Activated B cell treated with CpG ODN at 0.5 μM for 24 hours (primary cell): ENCODE results near the gene BTBD16. TPM values are rescaled to one million over a fixed set of nuclear protein-coding genes. Genes with fewer than 3 reads are reported as not detected.

ENCODE experiments used
- ATAC-seq: fragments of 200-7000 bp; cut with Tn5 transposase; one replicate; pipeline ENCODE4 v1.10.0; 2021; ENCODE audit warnings: low read depth, mild to moderate bottlenecking, moderate library complexity
- CTCF ChIA-PET: fragments of 350-600 bp; sonication (Branson Sonifier 250); formaldehyde crosslinking; loops from one replicate; lab custom pipeline; 2021; ENCODE audit warnings: antibody characterized with exemption; lab: Charles Lee
- POLR2A ChIA-PET: fragments of 350-600 bp; sonication (Branson Sonifier 250); formaldehyde crosslinking; loops from one replicate; lab custom pipeline; 2021; ENCODE audit warnings: antibody characterized with exemption; lab: Charles Lee
- DNase-seq: peaks from one replicate; pipeline ENCODE4 v3.0.0; 2022
- H3K27ac Mint-ChIP-seq: one replicate; pipeline ENCODE4 v1.8.0; 2020; ENCODE audit warnings: mixed read lengths
- H3K27me3 Mint-ChIP-seq: one replicate; pipeline ENCODE4 v1.8.0; 2021; ENCODE audit warnings: mixed read lengths
- H3K36me3 Mint-ChIP-seq: one replicate; pipeline ENCODE4 v1.8.0; 2021; ENCODE audit warnings: low read depth, mixed read lengths
- H3K4me1 Mint-ChIP-seq: one replicate; pipeline ENCODE4 v1.8.0; 2021; ENCODE audit warnings: mixed read lengths
- H3K4me3 Mint-ChIP-seq: one replicate; pipeline ENCODE4 v1.8.0; 2020; ENCODE audit warnings: mild to moderate bottlenecking, mixed read lengths
- H3K9me3 Mint-ChIP-seq: one replicate; pipeline ENCODE4 v1.8.0; 2020; ENCODE audit warnings: mixed read lengths
- CTCF ChIP-seq: fragments of 200-600 bp; IDR thresholded peaks from one replicate; pipeline ENCODE4 v1.8.0; 2022; ENCODE audit warnings: antibody characterized with exemption, mild to moderate bottlenecking
- intact Hi-C: fragments of 100-400 bp; cut with micrococcal nuclease; formaldehyde crosslinking; loops from one replicate; pipeline ENCODE4 v1.15.1; 2024
- total RNA-seq: library from RNA; stranded (reverse); gene quantifications from 2 replicates; pipeline ENCODE4 v1.2.3, GENCODE V29; 2022

The BTBD16 gene
- total RNA-seq, 1 donor from 2014 or later, result not detected

- no peaks in the 10 kb centered on the region for H3K4me1 Mint-ChIP-seq
- no peak for TF ChIP-seq CTCF
- ChIA-PET CTCF (interaction anchor here (1.2 kb wide), 1 partner anchor 16 kb away, joined by 4 read pairs; no protein-coding TSS in a partner anchor), POLR2A (no interaction called here)
- intact Hi-C loops, result no loop called here
- H3K27ac Mint-ChIP-seq, result no peak overlapping the region
- DNase-seq (no peak), ATAC-seq (no peak)
- no peaks in the 10 kb centered on the region for H3K36me3 Mint-ChIP-seq
- peaks cover 2% of the 10 kb centered on the region for H3K27me3 Mint-ChIP-seq
- no peak overlapping the region for H3K4me3 Mint-ChIP-seq
- H3K9me3 Mint-ChIP-seq, result no peaks in the 10 kb centered on the region
Measured at GRCh38 chr10:122251459-122252255, 19.4 kb upstream of the BTBD16 start.

DNA sequence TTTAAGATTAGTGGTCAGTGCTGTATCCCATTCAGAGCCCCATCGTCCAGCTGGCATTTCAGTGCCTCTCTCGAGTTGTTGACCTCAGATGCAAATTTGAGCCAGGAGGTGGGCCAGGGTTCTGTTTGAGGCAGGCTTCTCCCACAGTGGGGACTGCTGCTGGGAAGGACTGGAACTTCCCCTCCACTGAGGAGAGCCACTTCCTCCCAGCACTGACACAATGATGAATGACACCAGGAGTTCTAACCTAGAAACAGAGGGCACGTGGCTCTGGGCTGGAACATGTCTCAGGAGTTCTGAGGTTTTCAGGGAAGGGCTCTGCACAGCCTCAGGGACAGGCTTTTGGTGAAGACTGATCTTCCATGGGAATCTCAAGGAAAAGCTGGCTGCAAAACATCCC lies 18.3 kb upstream of the BTBD16 start:
- Mint-ChIP-seq H3K27me3 (peaks cover 2% of the 10 kb centered on the region), H3K4me3 (no peak overlapping the region), H3K27ac (no peak overlapping the region), H3K4me1 (no peaks in the 10 kb centered on the region), H3K9me3 (no peaks in the 10 kb centered on the region), H3K36me3 (no peaks in the 10 kb centered on the region)
- ATAC-seq (no peak), DNase-seq (no peak)
- POLR2A ChIA-PET, result no interaction called here
- CTCF ChIA-PET, result no interaction called here
- no peak for TF ChIP-seq CTCF
- intact Hi-C loops, result no loop called here

DNA sequence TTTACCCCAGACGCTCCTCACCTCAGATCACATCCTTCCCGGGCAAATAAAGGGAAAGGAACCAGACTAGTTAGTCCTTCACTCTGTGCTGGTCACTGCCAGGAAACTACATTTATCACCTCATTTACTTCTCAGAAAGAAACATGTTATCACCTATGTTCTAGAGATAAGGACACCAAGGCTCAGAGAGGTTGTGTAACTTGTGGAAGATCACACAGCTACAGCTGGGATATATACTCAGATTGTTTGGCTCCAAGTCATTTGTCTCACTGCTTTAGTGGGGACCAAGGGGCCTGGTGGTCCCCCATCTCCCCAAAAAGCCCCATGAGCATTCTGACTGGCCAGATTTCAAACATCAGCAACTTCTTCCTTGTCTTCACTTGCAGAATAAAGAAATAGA lies 17.5 kb upstream of the BTBD16 start:
- intact Hi-C loops, result no loop called here

GRCh38 chr10:122254831-122255230 lies 16.3 kb upstream of the BTBD16 start:
- ATAC-seq, result no peak
- TF ChIP-seq CTCF, result no peak
- Mint-ChIP-seq H3K9me3 (no peaks in the 10 kb centered on the region), H3K27ac (no peak overlapping the region), H3K4me1 (no peaks in the 10 kb centered on the region), H3K27me3 (peaks cover 5% of the 10 kb centered on the region), H3K4me3 (no peak overlapping the region), H3K36me3 (no peaks in the 10 kb centered on the region)
- DNase-seq, result no peak
- intact Hi-C loops, result no loop called here
- POLR2A ChIA-PET, result no interaction called here
- CTCF ChIA-PET, result no interaction called here

More for the DNA sequence above, 17.5 kb upstream of the BTBD16 start:
- Mint-ChIP-seq H3K36me3 (no peaks in the 10 kb centered on the region), H3K9me3 (no peaks in the 10 kb centered on the region), H3K27me3 (peaks cover 2% of the 10 kb centered on the region), H3K4me3 (no peak overlapping the region), H3K27ac (no peak overlapping the region), H3K4me1 (no peaks in the 10 kb centered on the region)
- no peak for DNase-seq
- no peak for TF ChIP-seq CTCF
- CTCF ChIA-PET, result no interaction called here
- POLR2A ChIA-PET, result no interaction called here
- no peak for ATAC-seq

- DNase-seq (no peak), ATAC-seq (no peak)
- H3K9me3 Mint-ChIP-seq, result no peaks in the 10 kb centered on the region
- no peak overlapping the region for H3K27ac Mint-ChIP-seq
- intact Hi-C loops, result no loop called here
- TF ChIP-seq CTCF, result no peak
- no peak overlapping the region for H3K4me3 Mint-ChIP-seq
- ChIA-PET CTCF (no interaction called here), POLR2A (no interaction called here)
- no peaks in the 10 kb centered on the region for H3K36me3 Mint-ChIP-seq
- peaks cover 10% of the 10 kb centered on the region for H3K27me3 Mint-ChIP-seq
- H3K4me1 Mint-ChIP-seq, result no peaks in the 10 kb centered on the region
Measured at GRCh38 chr10:122255509-122256301, 15.4 kb upstream of the BTBD16 start.
